Islet of Langerhans (tissue), 1 donor: ENCODE measurements around the gene OR13C4.
"Not testable (repeated sequence)": the region's sequence is repeated elsewhere in the genome, so short reads cannot be mapped to it uniquely, and the experiment has no call there.

ENCODE experiments used
- FAIRE-seq: peaks from one replicate; lab custom pipeline; 2011; peaks lifted over from hg19 to GRCh38; lab: Jason Lieb, UNC

The OR13C4 gene

GRCh38 chr9:104527109-104527508, at the start of gene OR13C4:
TSS of gene OR13C4 (minus strand) at chr9:104527209. CDS start at chr9:104527209, 0 bp downstream.
- FAIRE-seq: no peak

- FAIRE-seq: peak; percentile 17
Measured at GRCh38 chr9:104575456-104575855, 48.4 kb upstream of the OR13C4 start.

- FAIRE-seq: no peak
Measured at GRCh38 chr9:104572612-104573011, 45.6 kb upstream of the OR13C4 start.

GRCh38 chr9:104568868-104569267, 41.9 kb upstream of the OR13C4 start, which contains the start of gene OR13C8:
TSS of gene OR13C8 (plus strand) at chr9:104569168. CDS start at chr9:104569168, 0 bp downstream.
- no peak for FAIRE-seq

GRCh38 chr9:104564358-104564757, 37.3 kb upstream of the OR13C4 start:
- FAIRE-seq: no peak

GRCh38 chr9:104556830-104557634, 30.0 kb upstream of the OR13C4 start:
- FAIRE-seq: no peak

- FAIRE-seq: no peak
Measured at GRCh38 chr9:104555521-104555920, 28.5 kb upstream of the OR13C4 start.

- no peak for FAIRE-seq
Measured at GRCh38 chr9:104553261-104553660, 26.3 kb upstream of the OR13C4 start.

- no peak for FAIRE-seq
Measured at GRCh38 chr9:104544644-104545043, 17.6 kb upstream of the OR13C4 start.

GRCh38 chr9:104539275-104539674, 12.3 kb upstream of the OR13C4 start:
- no peak for FAIRE-seq

- no peak for FAIRE-seq
Measured at GRCh38 chr9:104536756-104537155, 9.7 kb upstream of the OR13C4 start, which contains the start of gene OR13C3. TSS of gene OR13C3 (minus strand) at chr9:104536856. CDS start at chr9:104536723, 133 bp downstream.

- not testable (repeated sequence) for FAIRE-seq
Measured at GRCh38 chr9:104520241-104520640, 6.8 kb downstream of the OR13C4 start.

- FAIRE-seq: no peak
Measured at GRCh38 chr9:104514901-104515300, 12.1 kb downstream of the OR13C4 start.

- FAIRE-seq: no peak
Measured at GRCh38 chr9:104506565-104506964, 20.4 kb downstream of the OR13C4 start.

GRCh38 chr9:104503963-104504362, 23.0 kb downstream of the OR13C4 start, which contains the start of gene OR13F1:
TSS of gene OR13F1 (plus strand) at chr9:104504263. CDS start at chr9:104504263, 0 bp downstream.
- FAIRE-seq: no peak

GRCh38 chr9:104503440-104503839, 23.6 kb downstream of the OR13C4 start:
- FAIRE-seq: no peak

- FAIRE-seq: no peak
Measured at GRCh38 chr9:104494808-104495207, 32.2 kb downstream of the OR13C4 start.

- no peak for FAIRE-seq
Measured at GRCh38 chr9:104485014-104485413, 42.0 kb downstream of the OR13C4 start.

- no peak for FAIRE-seq
Measured at GRCh38 chr9:104482921-104483570, 44.0 kb downstream of the OR13C4 start.
